ENCODE data around the gene ADRB2.
A peak's percentile ranks its signal among the peaks of the same experiment; 100 is the strongest.
"Not testable (repeated sequence)": the region's sequence is repeated elsewhere in the genome, so short reads cannot be mapped to it uniquely, and the experiment has no call there.

Gene ADRB2

DNA sequence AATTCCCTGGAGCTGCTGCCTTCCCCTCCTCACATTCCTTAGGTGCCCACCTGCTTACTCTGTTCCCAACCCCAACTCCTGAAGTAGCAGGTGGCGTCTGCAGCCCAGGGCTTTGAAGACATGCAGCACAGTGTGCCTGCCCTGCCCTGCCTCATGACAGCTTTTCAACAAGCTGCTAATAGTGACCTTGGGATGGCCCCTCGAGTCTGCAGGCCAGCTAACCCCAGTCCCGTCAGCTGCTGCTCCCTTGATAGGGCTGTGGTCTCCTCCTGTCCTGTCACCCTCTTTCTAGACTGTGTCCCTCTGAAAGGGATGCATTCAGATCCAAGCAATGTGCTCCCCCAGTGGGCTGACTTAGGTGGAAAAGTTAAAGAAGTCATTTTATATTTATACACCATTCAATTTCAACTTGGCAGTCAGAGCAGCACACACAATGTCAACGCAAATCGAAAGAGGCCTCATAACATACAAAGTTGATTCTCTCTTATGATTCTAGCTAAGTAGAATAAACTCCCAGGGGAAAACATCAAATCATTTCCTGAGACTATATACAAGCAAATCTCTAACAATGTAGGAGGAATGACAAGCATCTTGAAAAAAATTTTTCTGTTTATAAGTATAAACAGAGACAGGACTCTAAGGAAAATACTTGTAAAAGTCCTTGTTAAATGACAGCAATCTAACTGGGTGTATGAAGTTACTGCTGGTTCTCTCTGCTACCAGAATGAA, 37.9 kb downstream of the ADRB2 start:
- Histone ChIP-seq H3K27me3 (no peaks in the 10 kb centered on the region), H3K9me3 (replicated peaks in 1 of 11) (peaks cover 0 to 20% (median 6%) of the 10 kb centered on the region in 11 experiments; a peak in 9 of 22 replicates), H4K20me1 (peaks cover 0 to under 1% (median 0%) of the 10 kb centered on the region in 11 experiments; a peak in 2 of 22 replicates), H3K4me3 (no peak overlapping the region), H3K9ac (no peak overlapping the region), H3K36me3 (peaks cover 0 to 36% (median 0%) of the 10 kb centered on the region in 11 experiments; a peak in 3 of 22 replicates), H3K4me1 (peaks cover 12 to 25% (median 21%) of the 10 kb centered on the region in 10 experiments), H3K27ac (no peak overlapping the region), H3K4me2 (peak overlapping the region in 7 of 11 experiments; percentile 14 to 57 (median 46); a peak in 12 of 22 replicates)
- TF ChIP-seq Cebpa-rat (IDR thresholded peaks at IDR 0.05) = no peak

DNA sequence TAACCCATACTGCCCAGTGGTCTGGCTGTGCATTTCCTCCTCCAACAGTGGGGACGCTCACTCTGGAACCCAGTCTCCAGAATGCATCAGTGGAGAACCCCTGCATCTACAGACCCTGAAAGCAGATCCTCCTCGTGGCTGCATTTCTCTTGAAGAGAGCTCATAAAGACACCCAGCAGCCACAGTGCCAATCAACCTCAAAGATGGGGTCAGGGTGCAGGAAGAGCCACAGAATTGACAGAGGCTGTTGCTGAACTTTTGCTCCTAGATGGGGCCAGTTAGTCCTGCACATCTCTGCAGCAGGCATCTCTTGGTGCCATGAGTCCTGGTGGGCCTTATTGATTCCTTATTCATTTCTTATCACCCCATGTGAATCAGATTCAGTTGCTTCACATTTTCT, 39.6 kb downstream of the ADRB2 start:
- no peak overlapping the region for H3K4me2 ChIP-seq
- H3K9me3 ChIP-seq (replicated peaks in 1 of 11) = peaks cover 0 to 12% (median 6%) of the 10 kb centered on the region in 11 experiments; a peak in 9 of 22 replicates
- peaks cover 0 to 18% (median 11%) of the 10 kb centered on the region in 10 experiments; a peak in 15 of 20 replicates for H3K4me1 ChIP-seq
- no peak overlapping the region for H3K9ac ChIP-seq
- H3K27ac ChIP-seq = no peak overlapping the region
- H3K4me3 ChIP-seq = no peak overlapping the region
- no peaks in the 10 kb centered on the region for H3K27me3 ChIP-seq
- TF ChIP-seq Cebpa-rat (IDR thresholded peaks at IDR 0.05) = no peak
- peaks cover 0 to 36% (median 0%) of the 10 kb centered on the region in 11 experiments; a peak in 3 of 22 replicates for H3K36me3 ChIP-seq
- no peaks in the 10 kb centered on the region; a peak in 2 of 22 replicates for H4K20me1 ChIP-seq

- no peak overlapping the region for H3K4me2 ChIP-seq
- no peaks in the 10 kb centered on the region for H3K9me3 ChIP-seq (replicated peaks in 1 of 11)
- no peaks in the 10 kb centered on the region for H3K27me3 ChIP-seq
- TF ChIP-seq Cebpa-rat (IDR thresholded peaks at IDR 0.05) = no peak
- H3K4me3 ChIP-seq = no peak overlapping the region
- no peak overlapping the region for H3K27ac ChIP-seq
- no peaks in the 10 kb centered on the region; a peak in 1 of 22 replicates for H4K20me1 ChIP-seq
- H3K4me1 ChIP-seq = peaks cover 0 to 14% (median 11%) of the 10 kb centered on the region in 10 experiments; a peak in 16 of 20 replicates
- no peaks in the 10 kb centered on the region; a peak in 1 of 22 replicates for H3K36me3 ChIP-seq
- no peak overlapping the region for H3K9ac ChIP-seq
These were observed 46.7 kb downstream of the ADRB2 start for GRCh38 chr5:148873120-148873519.

- H3K27ac ChIP-seq = no peak overlapping the region
- no peaks in the 10 kb centered on the region; a peak in 1 of 22 replicates for H3K36me3 ChIP-seq
- H3K9ac ChIP-seq = no peak overlapping the region
- no peaks in the 10 kb centered on the region for H4K20me1 ChIP-seq
- no peaks in the 10 kb centered on the region for H3K27me3 ChIP-seq
- H3K4me1 ChIP-seq = peaks cover 0 to 14% (median 11%) of the 10 kb centered on the region in 10 experiments; a peak in 16 of 20 replicates
- H3K4me2 ChIP-seq = no peak overlapping the region
- H3K9me3 ChIP-seq (replicated peaks in 1 of 11) = no peaks in the 10 kb centered on the region
- H3K4me3 ChIP-seq = no peak overlapping the region
- TF ChIP-seq Cebpa-rat (IDR thresholded peaks at IDR 0.05) = no peak
These were observed 47.5 kb downstream of the ADRB2 start for GRCh38 chr5:148873690-148874485.

DNA sequence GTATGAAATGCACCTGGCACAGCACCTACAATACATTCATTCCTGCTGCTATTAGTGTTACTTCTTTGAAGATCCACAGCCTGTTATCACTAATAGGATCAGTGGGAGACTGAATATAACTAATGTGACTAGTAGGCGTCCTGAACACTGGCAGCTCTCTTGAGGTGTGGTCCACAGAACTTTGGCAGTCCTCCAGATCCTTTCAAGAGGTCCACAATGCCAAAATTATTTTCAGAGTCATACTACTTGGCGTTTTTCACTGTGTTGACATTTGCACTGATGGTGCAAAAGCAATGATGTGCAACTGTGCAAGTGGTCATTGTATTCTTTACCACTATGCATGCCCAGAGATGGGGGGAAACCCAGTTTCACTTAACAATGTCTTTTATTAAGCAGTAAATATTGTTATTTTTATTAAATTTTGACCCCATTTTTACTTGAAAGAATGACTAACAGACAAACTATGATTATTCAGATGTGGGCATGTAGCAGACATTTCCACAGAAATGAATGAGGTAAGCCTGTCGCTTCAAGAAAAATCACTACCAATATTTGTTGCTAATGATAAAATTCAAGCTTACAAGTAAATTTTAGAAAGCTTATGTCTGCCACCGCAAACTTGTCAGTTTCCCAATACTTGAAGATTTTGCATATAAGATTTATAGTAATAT, 48.9 kb downstream of the ADRB2 start:
- no peaks in the 10 kb centered on the region for H3K27me3 ChIP-seq
- no peak for TF ChIP-seq Cebpa-rat (IDR thresholded peaks at IDR 0.05)
- no peaks in the 10 kb centered on the region; a peak in 1 of 22 replicates for H3K36me3 ChIP-seq
- H3K4me1 ChIP-seq = peaks cover 5 to 17% (median 10%) of the 10 kb centered on the region in 10 experiments; a peak in 18 of 20 replicates
- no peak overlapping the region for H3K27ac ChIP-seq
- no peak overlapping the region for H3K9ac ChIP-seq
- H4K20me1 ChIP-seq = no peaks in the 10 kb centered on the region
- no peak overlapping the region for H3K4me3 ChIP-seq
- H3K4me2 ChIP-seq = no peak overlapping the region
- no peaks in the 10 kb centered on the region for H3K9me3 ChIP-seq (replicated peaks in 1 of 11)

GRCh38 chr5:148877436-148877835, 51.0 kb downstream of the ADRB2 start:
- H3K4me3 ChIP-seq; H3K9me3 ChIP-seq (replicated peaks in 1 of 11); H3K36me3 ChIP-seq; H3K4me2 ChIP-seq; H3K27ac ChIP-seq; H3K27me3 ChIP-seq; H4K20me1 ChIP-seq; H3K9ac ChIP-seq: not testable (repeated sequence)
- peaks cover 0 to 32% (median 0%) of the 10 kb centered on the region in 10 experiments; a peak in 7 of 20 replicates for H3K4me1 ChIP-seq

Data from BLaER1 treated with 17β-estradiol and CSF1 and Interleukin-3, amounts not matched to agents 10 nM and 100 nM (cell line).